Astrocyte (in vitro differentiated cells and primary cell): ENCODE measurements around the gene HPSE2.

Experiments
- EZH2 ChIP-seq: IDR thresholded peaks from 2 replicates; pipeline ENCODE4 v1.6.1; 2012; ENCODE audit warnings: mild to moderate bottlenecking, low read length, inconsistent platforms; ENCODE audit not compliant: insufficient read depth
- TF ChIP-seq, protein P1 (sequence below): IDR thresholded peaks from 2 replicates; pipeline ENCODE4 v1.5.1; 2011; ENCODE audit warnings: low read depth, mild to moderate bottlenecking, inconsistent platforms, low read length, moderate library complexity; ENCODE audit not compliant: insufficient read depth

DNA sequence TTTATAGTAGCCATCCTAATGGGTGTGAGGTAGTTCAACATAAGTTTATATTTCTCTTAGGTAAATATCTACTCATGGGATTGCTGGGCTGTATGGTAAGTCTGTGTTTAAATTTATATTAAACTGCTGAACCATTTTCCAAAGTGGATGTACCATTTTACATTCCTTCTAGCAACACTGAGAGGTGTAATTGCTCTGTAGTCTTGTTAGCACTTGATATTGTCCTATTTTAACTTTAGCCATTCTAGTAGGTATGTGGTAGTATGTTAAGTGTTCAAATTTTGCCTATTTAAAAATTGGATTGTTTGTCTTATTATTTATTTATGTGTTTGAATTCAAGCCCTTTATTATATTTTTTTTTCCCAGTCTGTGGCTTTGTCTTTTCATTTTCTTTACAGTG, 786.4 kb downstream of the HPSE2 start:
- TF ChIP-seq, protein P1, sequence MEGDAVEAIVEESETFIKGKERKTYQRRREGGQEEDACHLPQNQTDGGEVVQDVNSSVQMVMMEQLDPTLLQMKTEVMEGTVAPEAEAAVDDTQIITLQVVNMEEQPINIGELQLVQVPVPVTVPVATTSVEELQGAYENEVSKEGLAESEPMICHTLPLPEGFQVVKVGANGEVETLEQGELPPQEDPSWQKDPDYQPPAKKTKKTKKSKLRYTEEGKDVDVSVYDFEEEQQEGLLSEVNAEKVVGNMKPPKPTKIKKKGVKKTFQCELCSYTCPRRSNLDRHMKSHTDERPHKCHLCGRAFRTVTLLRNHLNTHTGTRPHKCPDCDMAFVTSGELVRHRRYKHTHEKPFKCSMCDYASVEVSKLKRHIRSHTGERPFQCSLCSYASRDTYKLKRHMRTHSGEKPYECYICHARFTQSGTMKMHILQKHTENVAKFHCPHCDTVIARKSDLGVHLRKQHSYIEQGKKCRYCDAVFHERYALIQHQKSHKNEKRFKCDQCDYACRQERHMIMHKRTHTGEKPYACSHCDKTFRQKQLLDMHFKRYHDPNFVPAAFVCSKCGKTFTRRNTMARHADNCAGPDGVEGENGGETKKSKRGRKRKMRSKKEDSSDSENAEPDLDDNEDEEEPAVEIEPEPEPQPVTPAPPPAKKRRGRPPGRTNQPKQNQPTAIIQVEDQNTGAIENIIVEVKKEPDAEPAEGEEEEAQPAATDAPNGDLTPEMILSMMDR, result no peak
- no peak for TF ChIP-seq EZH2
